Medulla oblongata (tissue), 1 donor: ENCODE results near the gene PLXNA1.

Experiments
- DNase-seq: peaks from one replicate; pipeline ENCODE4 v3.0.0-alpha.2; 2015; ENCODE audit errors: extremely low spot score

PLXNA1 gene

GRCh38 chr3:127002195-127003174 lies 19.6 kb downstream of the PLXNA1 start:
- DNase-seq: peak; percentile 42

- DNase-seq: no peak
Observed at GRCh38 chr3:127003175-127003555, 20.2 kb downstream of the PLXNA1 start.

GRCh38 chr3:127003601-127004280 lies 20.8 kb downstream of the PLXNA1 start:
- DNase-seq: no peak

- DNase-seq: no peak
Observed at GRCh38 chr3:127004641-127005397, 21.9 kb downstream of the PLXNA1 start.

GRCh38 chr3:127005864-127006500 lies 23.1 kb downstream of the PLXNA1 start:
- no peak for DNase-seq

GRCh38 chr3:127006781-127007436 lies 24.0 kb downstream of the PLXNA1 start:
- no peak for DNase-seq

GRCh38 chr3:127008236-127008635 lies 25.3 kb downstream of the PLXNA1 start:
- no peak for DNase-seq

- no peak for DNase-seq
Observed at GRCh38 chr3:127009531-127009930, 26.6 kb downstream of the PLXNA1 start.

- DNase-seq: no peak
Observed at GRCh38 chr3:127011270-127011992, 28.5 kb downstream of the PLXNA1 start.

- no peak for DNase-seq
Observed at GRCh38 chr3:127012091-127012490, 29.2 kb downstream of the PLXNA1 start.

GRCh38 chr3:127013181-127013580 lies 30.3 kb downstream of the PLXNA1 start:
- no peak for DNase-seq

- DNase-seq: no peak
Observed at GRCh38 chr3:127013758-127014535, 31.0 kb downstream of the PLXNA1 start.

GRCh38 chr3:127014536-127015281 lies 31.8 kb downstream of the PLXNA1 start:
- DNase-seq: no peak

GRCh38 chr3:127015282-127016042 lies 32.5 kb downstream of the PLXNA1 start:
- no peak for DNase-seq

GRCh38 chr3:127016043-127016343 lies 33.1 kb downstream of the PLXNA1 start:
- no peak for DNase-seq

- DNase-seq: no peak
Observed at GRCh38 chr3:127016461-127016860, 33.5 kb downstream of the PLXNA1 start.

- no peak for DNase-seq
Observed at GRCh38 chr3:127017229-127017628, 34.3 kb downstream of the PLXNA1 start.

GRCh38 chr3:127017781-127018180 lies 34.9 kb downstream of the PLXNA1 start:
- DNase-seq: no peak
